H9 (cell line): ENCODE measurements around the gene ANKRD29. TPM values are rescaled to one million over a fixed set of nuclear protein-coding genes. Genes with fewer than 3 reads are reported as not detected.

Source experiments
- DNase-seq: peaks from one replicate; pipeline ENCODE4 v3.0.0-alpha.2; 2017
- H2AFZ ChIP-seq: one replicate; pipeline ENCODE4 v1.6.1; 2013; ENCODE audit warnings: mild to moderate bottlenecking, low read length, control low read depth, moderate library complexity
- H2AK5ac ChIP-seq: 2 replicates; pipeline ENCODE4 v1.6.1; 2013; ENCODE audit warnings: low read length, control low read depth, mixed read lengths; ENCODE audit not compliant: insufficient read length
- H2BK120ac ChIP-seq: one replicate; pipeline ENCODE4 v1.6.1; 2013; ENCODE audit warnings: low read depth, mild to moderate bottlenecking, low read length, control low read depth, inconsistent platforms; ENCODE audit not compliant: poor library complexity, severe bottlenecking
- H2BK12ac ChIP-seq: 2 replicates; pipeline ENCODE4 v1.6.1; 2013; ENCODE audit warnings: low read length, control low read depth, mixed read lengths, low read depth; ENCODE audit not compliant: insufficient read length
- H2BK15ac ChIP-seq: 2 replicates; pipeline ENCODE4 v1.6.1; 2013; ENCODE audit warnings: low read depth, low read length, control low read depth
- H2BK20ac ChIP-seq: one replicate; pipeline ENCODE4 v1.6.1; 2013; ENCODE audit warnings: low read depth, mild to moderate bottlenecking, low read length, control low read depth, inconsistent platforms; ENCODE audit not compliant: poor library complexity, severe bottlenecking
- H2BK5ac ChIP-seq: 2 replicates; pipeline ENCODE4 v1.6.1; 2013; ENCODE audit warnings: low read length, control low read depth, mixed read lengths; ENCODE audit not compliant: insufficient read length
- H3K14ac ChIP-seq: 2 replicates; pipeline ENCODE4 v1.6.1; 2013; ENCODE audit warnings: low read length, control low read depth; ENCODE audit not compliant: insufficient read depth
- H3K18ac ChIP-seq: 2 replicates; pipeline ENCODE4 v1.6.1; 2013; ENCODE audit warnings: low read depth, mild to moderate bottlenecking, mixed read lengths, low read length, control low read depth; ENCODE audit not compliant: insufficient read length
- H3K23ac ChIP-seq: 2 replicates; pipeline ENCODE4 v1.6.1; 2013; ENCODE audit warnings: low read length, control low read depth, mixed read lengths, low read depth; ENCODE audit not compliant: insufficient read length
- H3K23me2 ChIP-seq: 2 replicates; pipeline ENCODE4 v1.6.1; 2013; ENCODE audit warnings: low read depth, mild to moderate bottlenecking, mixed read lengths, low read length, control low read depth; ENCODE audit not compliant: insufficient read length, poor library complexity, severe bottlenecking
- H3K27ac ChIP-seq: 2 replicates; pipeline ENCODE4 v1.5.1; 2013; ENCODE audit warnings: low read length, control low read depth, mixed read lengths, low read depth; ENCODE audit not compliant: insufficient read length
- H3K27me3 ChIP-seq: 2 replicates; pipeline ENCODE4 v1.6.1; 2013; ENCODE audit warnings: low read length, control low read depth, inconsistent platforms; ENCODE audit not compliant: insufficient read depth
- H3K4ac ChIP-seq: 2 replicates; pipeline ENCODE4 v1.6.1; 2013; ENCODE audit warnings: low read depth, mild to moderate bottlenecking, control low read depth, inconsistent platforms, low read length, moderate library complexity
- H3K4me1 ChIP-seq: 2 replicates; pipeline ENCODE4 v1.6.1; 2013; ENCODE audit warnings: low read length, control low read depth, inconsistent platforms; ENCODE audit not compliant: insufficient read depth
- H3K4me2 ChIP-seq: 2 replicates; pipeline ENCODE4 v1.6.1; 2013; ENCODE audit warnings: low read length, control low read depth, mixed read lengths; ENCODE audit not compliant: insufficient read length, insufficient read depth
- H3K56ac ChIP-seq: 2 replicates; pipeline ENCODE4 v1.6.1; 2013; ENCODE audit warnings: low read depth, mild to moderate bottlenecking, mixed read lengths, low read length, control low read depth; ENCODE audit not compliant: insufficient read length
- H3K79me1 ChIP-seq: 2 replicates; pipeline ENCODE4 v1.6.1; 2013; ENCODE audit warnings: low read depth, mild to moderate bottlenecking, moderate library complexity, low read length, control low read depth, inconsistent platforms; ENCODE audit not compliant: insufficient read depth, poor library complexity, severe bottlenecking
- H3K79me2 ChIP-seq: 2 replicates; pipeline ENCODE4 v1.6.1; 2013; ENCODE audit warnings: low read length, control low read depth, inconsistent platforms; ENCODE audit not compliant: insufficient read depth
- H3K9ac ChIP-seq: 2 replicates; pipeline ENCODE4 v1.6.1; 2013; ENCODE audit warnings: low read length, control low read depth, mixed read lengths; ENCODE audit not compliant: insufficient read length; ENCODE audit errors: extremely low read depth
- H3K9me3 ChIP-seq: one replicate; pipeline ENCODE4 v1.6.1; 2013; ENCODE audit warnings: low read depth, low read length, inconsistent platforms; ENCODE audit not compliant: control insufficient read depth
- H3T11ph ChIP-seq: one replicate; pipeline ENCODE4 v1.6.1; 2013; ENCODE audit warnings: mild to moderate bottlenecking, low read length, control low read depth, inconsistent platforms
- H4K20me1 ChIP-seq: one replicate; pipeline ENCODE4 v1.6.1; 2013; ENCODE audit not compliant: control insufficient read depth, insufficient read length, insufficient read depth
- H4K5ac ChIP-seq: 2 replicates; pipeline ENCODE4 v1.6.1; 2013; ENCODE audit warnings: low read depth, mild to moderate bottlenecking, mixed read lengths, low read length, control low read depth; ENCODE audit not compliant: insufficient read length
- H4K8ac ChIP-seq: replicated peaks from 2 replicates; pipeline ENCODE4 v1.6.1; 2013; ENCODE audit warnings: low read length, control low read depth, mixed read lengths, low read depth; ENCODE audit not compliant: insufficient read length
- H4K91ac ChIP-seq: 2 replicates; pipeline ENCODE4 v1.6.1; 2013; ENCODE audit warnings: low read depth, mild to moderate bottlenecking, moderate library complexity, mixed read lengths, low read length, control low read depth; ENCODE audit not compliant: insufficient read length
- H3K27ac Mint-ChIP-seq, 3 experiments: 2 replicates in 2 of 3; 3 replicates in 1 of 3; pipeline ENCODE4 v1.8.0; 2020 to 2021; ENCODE audit warnings: mixed read lengths in 3 of 3, mild to moderate bottlenecking in 1 of 3, moderate library complexity in 1 of 3
- H3K27me3 Mint-ChIP-seq: 2 replicates; pipeline ENCODE4 v1.8.0; 2021; ENCODE audit warnings: low read depth, mild to moderate bottlenecking, moderate library complexity, mixed read lengths
- H3K36me3 Mint-ChIP-seq, 3 experiments: 2 replicates in 2 of 3; 3 replicates in 1 of 3; pipeline ENCODE4 v1.8.0; 2020 to 2021; ENCODE audit warnings: low read depth in 3 of 3, mixed read lengths in 3 of 3; ENCODE audit not compliant: insufficient read depth in 1 of 3
- H3K4me1 Mint-ChIP-seq, 2 experiments: 2 replicates each; pipeline ENCODE4 v1.8.0; 2020; ENCODE audit warnings: mixed read lengths in 2 of 2
- H3K4me3 Mint-ChIP-seq, 2 experiments: 2 replicates in 1 of 2; 3 replicates in 1 of 2; pipeline ENCODE4 v1.8.0; 2020 to 2021; ENCODE audit warnings: mild to moderate bottlenecking in 2 of 2, mixed read lengths in 2 of 2, moderate library complexity in 1 of 2
- H3K9me3 Mint-ChIP-seq, 2 experiments: 2 replicates in 1 of 2; 3 replicates in 1 of 2; pipeline ENCODE4 v1.8.0; 2020; ENCODE audit warnings: mild to moderate bottlenecking in 2 of 2, mixed read lengths in 2 of 2, moderate library complexity in 1 of 2
- WGBS: extraction: QIAGEN DNeasy Blood & Tissue Kit; methylation state at CpG from one replicate; pipeline ENCODE4 v1.1.7; 2013; ENCODE audit warnings: missing lambda C conversion rate, low lambda C conversion rate, mixed read lengths; ENCODE audit not compliant: insufficient read length; ENCODE audit errors: extremely low coverage; 5-methylcytosine and 5-hydroxymethylcytosine counted together
- total RNA-seq: library from RNA; stranded (reverse); gene quantifications from 2 replicates; pipeline ENCODE4 v1.2.1, GENCODE V29; 2021
- TF ChIP-seq, protein P1 (sequence below): fragments of 200-600 bp; sonication (generic); conservative IDR thresholded peaks from 3 replicates; pipeline ENCODE4 v1.8.0; 2021; ENCODE audit warnings: antibody characterized with exemption, mild to moderate bottlenecking

The ANKRD29 gene
- total RNA-seq, 1 experiment from 2014 or later, result 2.1 TPM

DNA sequence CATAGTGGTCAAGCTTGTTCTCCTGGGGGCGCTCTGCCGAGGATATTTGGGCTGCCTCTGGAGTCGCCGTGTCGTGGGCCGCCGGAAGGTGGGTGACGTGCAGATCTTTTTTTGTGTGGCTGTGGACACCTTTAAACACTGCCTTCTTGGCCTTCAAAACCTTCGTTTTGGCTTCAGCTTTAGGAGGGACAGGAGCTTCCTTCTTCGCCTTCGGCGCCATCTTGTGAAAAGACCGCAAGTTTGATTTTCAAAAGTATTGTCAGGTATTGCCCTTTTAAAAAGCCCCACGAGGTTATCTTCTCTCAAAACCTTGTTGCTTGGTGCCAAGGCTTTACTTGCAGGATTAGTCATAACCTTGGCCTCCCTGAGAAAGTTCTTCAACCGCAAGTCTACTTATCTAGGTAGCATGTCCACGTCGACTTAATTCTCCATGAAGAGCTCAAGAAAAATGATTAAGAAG lies 47.4 kb upstream of the ANKRD29 start:
- TF ChIP-seq, protein P1, sequence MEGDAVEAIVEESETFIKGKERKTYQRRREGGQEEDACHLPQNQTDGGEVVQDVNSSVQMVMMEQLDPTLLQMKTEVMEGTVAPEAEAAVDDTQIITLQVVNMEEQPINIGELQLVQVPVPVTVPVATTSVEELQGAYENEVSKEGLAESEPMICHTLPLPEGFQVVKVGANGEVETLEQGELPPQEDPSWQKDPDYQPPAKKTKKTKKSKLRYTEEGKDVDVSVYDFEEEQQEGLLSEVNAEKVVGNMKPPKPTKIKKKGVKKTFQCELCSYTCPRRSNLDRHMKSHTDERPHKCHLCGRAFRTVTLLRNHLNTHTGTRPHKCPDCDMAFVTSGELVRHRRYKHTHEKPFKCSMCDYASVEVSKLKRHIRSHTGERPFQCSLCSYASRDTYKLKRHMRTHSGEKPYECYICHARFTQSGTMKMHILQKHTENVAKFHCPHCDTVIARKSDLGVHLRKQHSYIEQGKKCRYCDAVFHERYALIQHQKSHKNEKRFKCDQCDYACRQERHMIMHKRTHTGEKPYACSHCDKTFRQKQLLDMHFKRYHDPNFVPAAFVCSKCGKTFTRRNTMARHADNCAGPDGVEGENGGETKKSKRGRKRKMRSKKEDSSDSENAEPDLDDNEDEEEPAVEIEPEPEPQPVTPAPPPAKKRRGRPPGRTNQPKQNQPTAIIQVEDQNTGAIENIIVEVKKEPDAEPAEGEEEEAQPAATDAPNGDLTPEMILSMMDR, result 0 out of 3 replicates have a peak, but pooled peaks have one; percentile 11
- Histone ChIP-seq H2AFZ (peak overlapping the region; percentile 70), H3K4me2 (no peak overlapping the region), H4K91ac (no peak overlapping the region), H3K79me1 (no peaks in the 10 kb centered on the region), H3K4me1 (peaks cover 3% of the 10 kb centered on the region; the same call in 1 of the 2 replicates), H3K23ac (no peak overlapping the region), H3K4ac (no peak overlapping the region), H4K8ac (no peak overlapping the region), H3K27me3 (no peaks in the 10 kb centered on the region), H3K18ac (no peak overlapping the region), H2AK5ac (no peak overlapping the region), H3K14ac (no peak overlapping the region), H2BK120ac (no peak overlapping the region), H2BK20ac (no peak overlapping the region), H3K9me3 (no peaks in the 10 kb centered on the region), H3T11ph (no peak overlapping the region), H3K9ac (no peak overlapping the region), H4K5ac (no peak overlapping the region), H3K56ac (no peak overlapping the region), H2BK12ac (no peak overlapping the region), H2BK15ac (no peak overlapping the region), H4K20me1 (no peaks in the 10 kb centered on the region), H3K27ac (no peak overlapping the region), H2BK5ac (no peak overlapping the region), H3K23me2 (no peaks in the 10 kb centered on the region), H3K79me2 (no peaks in the 10 kb centered on the region)
- WGBS, result no CpG with 5 or more reads among the region's 17 CpGs
- H3K27me3 Mint-ChIP-seq, result no peaks in the 10 kb centered on the region
- peaks cover 0 to 4% of the 10 kb centered on the region in 2 experiments; a peak in 3 of 5 replicates for H3K9me3 Mint-ChIP-seq
- no peak overlapping the region for H3K4me3 Mint-ChIP-seq
- no peaks in the 10 kb centered on the region for H3K36me3 Mint-ChIP-seq
- H3K27ac Mint-ChIP-seq, result peak overlapping the region in 1 of 3 experiments; percentile 44; a peak in 2 of 7 replicates
- H3K4me1 Mint-ChIP-seq, result peaks cover 0 to 3% of the 10 kb centered on the region in 2 experiments; a peak in 2 of 4 replicates
- DNase-seq, result no peak
